Activated naive CD8-positive, alpha-beta T cell treated with anti-CD3 and anti-CD28 coated beads for 36 hours (primary cell): ENCODE measurements around the gene ACAT2. TPM values are rescaled to one million over a fixed set of nuclear protein-coding genes. Genes with fewer than 3 reads are reported as not detected.
"Not testable (repeated sequence)": the region's sequence is repeated elsewhere in the genome, so short reads cannot be mapped to it uniquely, and the experiment has no call there.

Source experiments
- DNase-seq: peaks from one replicate; pipeline ENCODE4 v3.0.0; 2021
- H3K27ac Mint-ChIP-seq: one replicate; pipeline ENCODE4 v1.8.0; 2022; ENCODE audit warnings: mild to moderate bottlenecking, moderate library complexity, mixed read lengths
- H3K27me3 Mint-ChIP-seq: one replicate; pipeline ENCODE4 v1.8.0; 2022; ENCODE audit warnings: mild to moderate bottlenecking, mixed read lengths
- H3K36me3 Mint-ChIP-seq: one replicate; pipeline ENCODE4 v1.8.0; 2021; ENCODE audit warnings: mild to moderate bottlenecking, mixed read lengths
- H3K4me1 Mint-ChIP-seq: one replicate; pipeline ENCODE4 v1.8.0; 2021; ENCODE audit warnings: mixed read lengths
- H3K4me3 Mint-ChIP-seq: one replicate; pipeline ENCODE4 v1.8.0; 2022; ENCODE audit warnings: mild to moderate bottlenecking, moderate library complexity, mixed read lengths
- H3K9me3 Mint-ChIP-seq: one replicate; pipeline ENCODE4 v1.8.0; 2022; ENCODE audit warnings: mixed read lengths
- total RNA-seq, 2 experiments: library from RNA; stranded (reverse); gene quantifications; one replicate each; pipeline ENCODE4 v1.2.3, GENCODE V29; 2021

The ACAT2 gene
- 10 to 100 TPM; 67.8 to 68.4 TPM for total RNA-seq

- H3K4me3 Mint-ChIP-seq: peak within 1 kb of the TSS; percentile 88
- peaks cover 39% of the 10 kb centered on the region for H3K4me1 Mint-ChIP-seq
- peak; percentile 94 for DNase-seq
- peaks cover 35% of the 10 kb centered on the region for H3K36me3 Mint-ChIP-seq
- no peaks in the 10 kb centered on the region for H3K27me3 Mint-ChIP-seq
- H3K9me3 Mint-ChIP-seq: no peaks in the 10 kb centered on the region
- H3K27ac Mint-ChIP-seq: peak within 1 kb of the TSS; percentile 96
These were observed at the start of gene ACAT2 for GRCh38 chr6:159761873-159762680. Gene ACAT2 (plus strand): TSS chr6:159762045. CDS start chr6:159762088, 43 bp downstream.

DNA sequence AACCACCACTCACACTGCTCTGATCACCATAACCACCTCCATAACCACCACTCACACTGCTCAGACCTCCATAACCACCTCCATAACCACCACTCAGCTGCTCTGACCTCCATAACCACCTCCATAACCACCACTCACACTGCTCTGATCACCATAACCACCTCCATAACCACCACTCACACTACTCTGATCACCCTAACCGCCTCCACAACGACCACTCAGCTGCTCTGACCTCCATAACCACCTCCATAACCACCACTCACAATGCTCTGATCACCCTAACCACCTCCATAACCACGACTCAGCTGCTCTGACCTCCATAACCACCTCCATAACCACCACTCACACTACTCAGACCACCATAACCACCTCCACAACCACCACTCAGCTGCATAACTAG, 49.5 kb upstream of the ACAT2 start:
- DNase-seq, H3K4me1 Mint-ChIP-seq, H3K9me3 Mint-ChIP-seq, H3K36me3 Mint-ChIP-seq, H3K27me3 Mint-ChIP-seq, H3K4me3 Mint-ChIP-seq, H3K27ac Mint-ChIP-seq: not testable (repeated sequence)

DNA sequence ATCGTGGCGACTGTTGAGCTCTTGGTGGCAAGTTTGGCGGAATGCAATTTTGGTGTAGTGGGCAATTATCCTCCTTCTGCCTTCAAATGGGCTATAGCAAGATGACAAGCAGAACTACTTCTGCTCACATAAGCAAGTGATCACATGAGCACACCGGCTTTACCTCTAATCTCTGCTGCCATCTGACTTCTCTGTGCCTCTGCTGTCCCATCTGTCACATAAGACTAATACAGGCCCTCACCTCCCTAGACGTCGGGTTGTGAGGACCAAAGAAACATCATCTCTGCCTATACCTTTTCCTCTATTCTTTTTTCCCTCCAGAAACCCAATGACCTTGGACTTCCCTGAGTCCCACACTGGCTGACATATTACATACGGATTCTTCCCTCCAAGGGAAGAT, 47.9 kb upstream of the ACAT2 start:
- H3K4me1 Mint-ChIP-seq: no peaks in the 10 kb centered on the region
- no peak for DNase-seq
- H3K27ac Mint-ChIP-seq: no peak overlapping the region
- H3K36me3 Mint-ChIP-seq: peaks cover 4% of the 10 kb centered on the region
- H3K4me3 Mint-ChIP-seq: no peak overlapping the region
- no peaks in the 10 kb centered on the region for H3K27me3 Mint-ChIP-seq
- H3K9me3 Mint-ChIP-seq: no peaks in the 10 kb centered on the region

DNA sequence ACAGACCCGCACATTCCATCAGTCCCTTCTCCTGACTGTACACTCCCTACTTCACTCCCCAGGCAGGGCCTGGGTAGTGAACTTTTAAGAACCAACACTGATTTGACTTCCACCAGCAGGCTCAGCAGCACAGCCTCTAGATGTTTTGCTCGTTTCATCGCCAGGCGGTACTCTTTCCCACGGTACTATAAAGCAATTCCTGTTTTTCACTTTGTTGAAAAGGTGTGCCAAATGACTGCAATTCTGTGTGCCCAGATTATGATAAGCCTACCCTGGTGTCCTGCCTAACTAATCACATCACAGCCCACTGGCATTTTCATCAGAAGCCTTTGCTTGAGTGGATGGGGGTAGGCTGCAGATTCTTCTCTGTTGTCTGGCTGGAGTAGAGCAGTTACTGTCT, 47.4 kb upstream of the ACAT2 start:
- no peaks in the 10 kb centered on the region for H3K9me3 Mint-ChIP-seq
- H3K4me1 Mint-ChIP-seq: no peaks in the 10 kb centered on the region
- no peak overlapping the region for H3K4me3 Mint-ChIP-seq
- H3K27ac Mint-ChIP-seq: no peak overlapping the region
- peaks cover 4% of the 10 kb centered on the region for H3K36me3 Mint-ChIP-seq
- no peak for DNase-seq
- no peaks in the 10 kb centered on the region for H3K27me3 Mint-ChIP-seq

- no peak overlapping the region for H3K27ac Mint-ChIP-seq
- H3K9me3 Mint-ChIP-seq: no peaks in the 10 kb centered on the region
- no peak for DNase-seq
- H3K4me3 Mint-ChIP-seq: no peak overlapping the region
- H3K4me1 Mint-ChIP-seq: no peaks in the 10 kb centered on the region
- H3K27me3 Mint-ChIP-seq: no peaks in the 10 kb centered on the region
- H3K36me3 Mint-ChIP-seq: peaks cover 4% of the 10 kb centered on the region
These were observed 46.7 kb upstream of the ACAT2 start for GRCh38 chr6:159715166-159715565.

- H3K27me3 Mint-ChIP-seq: no peaks in the 10 kb centered on the region
- no peak overlapping the region for H3K27ac Mint-ChIP-seq
- H3K36me3 Mint-ChIP-seq: peaks cover 4% of the 10 kb centered on the region
- H3K9me3 Mint-ChIP-seq: no peaks in the 10 kb centered on the region
- DNase-seq: no peak
- no peaks in the 10 kb centered on the region for H3K4me1 Mint-ChIP-seq
- H3K4me3 Mint-ChIP-seq: no peak overlapping the region
These were observed 46.2 kb upstream of the ACAT2 start for GRCh38 chr6:159715605-159716004.

DNA sequence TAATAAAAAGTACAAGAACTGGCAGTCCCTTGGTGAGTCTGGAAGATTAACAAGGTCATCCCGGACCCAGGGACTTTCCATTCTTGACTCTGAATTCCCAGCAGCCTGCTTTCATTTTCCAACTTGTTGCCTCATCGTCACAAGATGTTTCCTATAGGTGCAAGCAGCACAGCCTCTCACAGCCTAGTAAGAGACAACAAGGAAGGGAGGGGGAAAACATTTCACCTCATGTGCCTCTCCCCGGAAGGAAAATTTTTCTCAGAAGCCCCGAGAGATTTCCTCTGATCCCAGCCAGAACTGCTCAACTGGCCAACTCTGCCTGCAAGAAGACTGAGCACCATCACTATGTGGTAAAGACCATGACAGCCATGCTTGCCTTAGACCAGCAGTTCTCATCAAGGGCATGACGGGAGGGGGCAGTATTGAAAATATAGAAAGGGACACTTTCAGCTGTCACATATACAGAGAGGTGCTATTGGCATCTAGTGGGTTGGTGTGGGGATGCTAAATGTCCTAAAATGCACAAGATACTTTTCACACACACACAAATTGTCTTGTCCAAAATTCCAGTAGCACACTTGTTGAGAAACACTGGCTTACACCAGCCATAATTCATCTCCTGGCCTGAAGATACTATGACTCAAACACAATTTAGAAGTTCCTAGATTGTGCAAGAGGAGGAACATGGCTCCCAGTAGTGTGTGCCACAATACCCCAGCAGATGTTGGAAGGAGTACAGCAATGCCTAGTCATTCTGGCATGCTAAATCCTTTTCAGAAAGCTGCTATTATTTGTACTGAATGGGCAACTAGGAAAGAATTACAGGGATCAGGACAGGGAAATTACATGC, 45.4 kb upstream of the ACAT2 start:
- Mint-ChIP-seq H3K4me3 (no peak overlapping the region), H3K9me3 (no peaks in the 10 kb centered on the region), H3K36me3 (peaks cover 4% of the 10 kb centered on the region), H3K27ac (no peak overlapping the region), H3K27me3 (no peaks in the 10 kb centered on the region), H3K4me1 (no peaks in the 10 kb centered on the region)
- DNase-seq: no peak

DNA sequence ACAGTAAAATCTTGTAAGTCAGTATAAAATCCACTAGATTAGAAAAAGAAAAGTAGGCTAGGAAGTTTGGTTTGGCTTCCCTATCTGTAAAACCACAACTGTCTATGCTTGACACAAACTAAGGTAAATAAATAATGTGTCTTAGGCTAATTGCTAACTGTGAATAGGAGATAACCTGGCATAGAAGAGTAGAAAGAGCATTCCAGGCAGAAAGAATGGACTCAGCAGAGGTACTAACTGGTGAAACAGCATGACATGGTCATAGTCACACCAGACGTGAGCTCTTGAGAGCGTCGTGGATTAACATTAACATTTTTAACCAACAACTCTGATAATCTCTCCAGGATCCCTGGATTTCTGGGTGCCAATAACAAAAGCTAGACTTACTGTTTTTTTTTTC, 43.2 kb upstream of the ACAT2 start:
- Mint-ChIP-seq H3K36me3 (peaks cover 17% of the 10 kb centered on the region), H3K27ac (no peak overlapping the region), H3K4me3 (no peak overlapping the region), H3K27me3 (no peaks in the 10 kb centered on the region), H3K9me3 (peaks cover 2% of the 10 kb centered on the region), H3K4me1 (peaks cover 2% of the 10 kb centered on the region)
- no peak for DNase-seq

DNA sequence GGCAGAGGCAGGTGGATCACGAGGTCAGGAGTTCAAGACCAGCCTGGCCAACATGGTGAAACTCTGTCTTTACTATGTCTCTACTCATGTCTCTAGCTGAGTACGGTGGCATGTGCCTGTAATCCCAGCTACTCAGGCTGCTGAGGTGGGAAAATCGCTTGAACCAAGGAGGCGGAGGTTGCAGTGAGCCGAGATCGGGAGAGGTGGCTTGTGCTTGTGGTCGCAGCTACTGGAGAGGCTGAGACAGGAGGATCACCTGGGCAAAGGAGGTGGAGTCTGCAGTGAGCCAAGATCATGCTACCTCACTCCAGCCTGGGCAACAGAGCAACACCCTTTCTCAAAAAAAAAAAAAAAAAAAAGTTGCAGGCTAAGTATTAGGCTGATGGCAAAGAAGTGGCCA, 42.6 kb upstream of the ACAT2 start:
- peaks cover 2% of the 10 kb centered on the region for H3K9me3 Mint-ChIP-seq
- peaks cover 5% of the 10 kb centered on the region for H3K4me1 Mint-ChIP-seq
- no peaks in the 10 kb centered on the region for H3K27me3 Mint-ChIP-seq
- H3K4me3 Mint-ChIP-seq: no peak overlapping the region
- no peak overlapping the region for H3K27ac Mint-ChIP-seq
- H3K36me3 Mint-ChIP-seq: peaks cover 21% of the 10 kb centered on the region
- DNase-seq: no peak

GRCh38 chr6:159720708-159721107, 41.1 kb upstream of the ACAT2 start:
- H3K27me3 Mint-ChIP-seq: no peaks in the 10 kb centered on the region
- H3K27ac Mint-ChIP-seq: no peak overlapping the region
- no peak overlapping the region for H3K4me3 Mint-ChIP-seq
- H3K36me3 Mint-ChIP-seq: peaks cover 23% of the 10 kb centered on the region
- DNase-seq: peak; percentile 13
- peaks cover 2% of the 10 kb centered on the region for H3K9me3 Mint-ChIP-seq
- H3K4me1 Mint-ChIP-seq: peaks cover 8% of the 10 kb centered on the region

- DNase-seq, H3K4me3 Mint-ChIP-seq, H3K9me3 Mint-ChIP-seq: not testable (repeated sequence)
These were observed 39.9 kb upstream of the ACAT2 start for GRCh38 chr6:159721981-159722380.

GRCh38 chr6:159722655-159723054, 39.2 kb upstream of the ACAT2 start:
- no peaks in the 10 kb centered on the region for H3K27me3 Mint-ChIP-seq
- no peak overlapping the region for H3K27ac Mint-ChIP-seq
- no peak for DNase-seq
- peaks cover 31% of the 10 kb centered on the region for H3K36me3 Mint-ChIP-seq
- peaks cover 10% of the 10 kb centered on the region for H3K4me1 Mint-ChIP-seq
- H3K4me3 Mint-ChIP-seq: no peak overlapping the region
- H3K9me3 Mint-ChIP-seq: peaks cover 2% of the 10 kb centered on the region

More at GRCh38 chr6:159721981-159722380, 39.9 kb upstream of the ACAT2 start:
- H3K36me3 Mint-ChIP-seq: peaks cover 31% of the 10 kb centered on the region
- H3K27me3 Mint-ChIP-seq, H3K27ac Mint-ChIP-seq, H3K4me1 Mint-ChIP-seq: not testable (repeated sequence)

DNA sequence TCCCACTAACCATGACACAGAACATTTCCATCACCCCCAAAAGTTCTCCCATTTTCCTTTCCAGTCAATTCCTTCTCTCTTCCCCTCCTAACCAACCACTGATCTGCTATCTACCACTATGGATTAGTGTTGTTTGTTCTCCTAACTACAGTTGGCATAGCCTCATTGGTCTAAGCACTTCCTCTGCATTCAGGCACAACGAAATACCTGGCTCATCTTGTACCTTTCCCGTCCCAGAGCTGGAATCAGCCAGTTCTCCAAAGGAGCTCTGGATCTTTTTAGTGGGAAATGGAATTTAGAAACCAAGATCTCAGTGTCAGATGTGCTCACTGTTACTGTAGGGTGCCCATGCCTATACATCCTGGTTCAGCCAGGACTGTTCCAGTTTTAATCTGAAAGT, 38.6 kb upstream of the ACAT2 start:
- Mint-ChIP-seq H3K4me1 (peaks cover 10% of the 10 kb centered on the region), H3K36me3 (peaks cover 35% of the 10 kb centered on the region), H3K4me3 (no peak overlapping the region), H3K27ac (no peak overlapping the region), H3K9me3 (peaks cover 2% of the 10 kb centered on the region), H3K27me3 (no peaks in the 10 kb centered on the region)
- DNase-seq: no peak

DNA sequence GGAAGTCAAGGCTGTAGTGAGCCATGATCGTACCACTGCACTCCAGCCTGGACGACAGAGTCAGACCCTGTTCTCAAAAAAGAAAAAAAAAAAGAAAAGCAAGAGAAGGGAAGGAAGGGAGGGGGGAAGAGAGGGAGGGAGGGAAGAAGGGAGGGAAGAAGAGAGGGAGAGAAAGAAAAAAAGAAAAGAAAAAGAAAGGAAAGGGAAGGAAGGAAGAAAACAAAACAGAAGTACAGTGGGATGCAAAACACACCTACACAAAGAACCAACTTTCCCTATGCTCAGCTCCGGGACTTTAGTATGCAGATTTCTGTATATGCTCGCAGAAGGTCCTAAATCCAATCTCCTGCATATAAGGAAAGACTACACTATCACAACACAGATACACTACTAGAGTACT, 37.1 kb upstream of the ACAT2 start:
- Mint-ChIP-seq H3K36me3 (peaks cover 48% of the 10 kb centered on the region), H3K9me3 (peaks cover 2% of the 10 kb centered on the region), H3K4me1 (peaks cover 18% of the 10 kb centered on the region), H3K27me3 (no peaks in the 10 kb centered on the region), H3K27ac (peak overlapping the region; percentile 12), H3K4me3 (no peak overlapping the region)
- no peak for DNase-seq

GRCh38 chr6:159725208-159725607, 36.6 kb upstream of the ACAT2 start:
- not testable (repeated sequence) for DNase-seq, H3K27ac Mint-ChIP-seq, H3K27me3 Mint-ChIP-seq, H3K9me3 Mint-ChIP-seq
- Mint-ChIP-seq H3K4me3 (peak overlapping the region; percentile 10), H3K36me3 (peaks cover 49% of the 10 kb centered on the region), H3K4me1 (peaks cover 21% of the 10 kb centered on the region)
